GM19351 (cell line): ENCODE results near the gene UNC13A.
A peak's percentile ranks its signal among the peaks of the same experiment; 100 is the strongest.
"Not testable (repeated sequence)": the region's sequence is repeated elsewhere in the genome, so short reads cannot be mapped to it uniquely, and the experiment has no call there.

Experiments
- ATAC-seq: cut with Tn5 transposase; IDR thresholded peaks from one replicate; pipeline ENCODE4 v1.9.1; 2021; ENCODE audit warnings: mild to moderate bottlenecking, moderate library complexity; ENCODE audit not compliant: unreplicated experiment

UNC13A gene

DNA sequence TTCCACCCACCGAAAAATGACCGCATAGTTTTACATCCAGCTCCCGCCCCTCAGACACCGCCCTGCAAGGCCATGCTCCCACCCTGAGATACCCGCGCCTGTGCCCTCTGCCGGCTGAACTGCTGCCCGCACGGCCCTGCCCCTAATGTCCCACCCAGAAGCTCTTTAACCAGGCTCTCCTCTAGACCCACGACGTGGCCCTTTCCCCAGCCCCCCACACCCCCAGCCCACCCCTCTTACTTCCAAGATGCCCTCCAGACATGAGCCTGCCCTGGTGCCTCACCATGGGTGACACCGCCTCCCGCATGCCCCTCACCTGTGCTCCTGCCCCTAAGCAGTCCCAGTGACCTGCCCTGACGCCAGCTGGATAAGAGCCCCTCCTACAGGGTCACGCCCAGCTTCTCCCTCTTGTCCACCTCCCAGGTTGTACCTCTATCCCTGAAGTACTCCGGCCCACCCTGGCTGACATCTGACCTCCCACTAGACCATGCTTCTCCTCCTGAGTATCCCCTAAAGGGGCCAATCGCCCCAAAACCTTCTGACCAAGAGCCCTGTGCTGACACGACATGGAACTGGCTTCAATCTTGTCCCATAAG lies 81.5 kb downstream of the UNC13A start:
- ATAC-seq = no peak

DNA sequence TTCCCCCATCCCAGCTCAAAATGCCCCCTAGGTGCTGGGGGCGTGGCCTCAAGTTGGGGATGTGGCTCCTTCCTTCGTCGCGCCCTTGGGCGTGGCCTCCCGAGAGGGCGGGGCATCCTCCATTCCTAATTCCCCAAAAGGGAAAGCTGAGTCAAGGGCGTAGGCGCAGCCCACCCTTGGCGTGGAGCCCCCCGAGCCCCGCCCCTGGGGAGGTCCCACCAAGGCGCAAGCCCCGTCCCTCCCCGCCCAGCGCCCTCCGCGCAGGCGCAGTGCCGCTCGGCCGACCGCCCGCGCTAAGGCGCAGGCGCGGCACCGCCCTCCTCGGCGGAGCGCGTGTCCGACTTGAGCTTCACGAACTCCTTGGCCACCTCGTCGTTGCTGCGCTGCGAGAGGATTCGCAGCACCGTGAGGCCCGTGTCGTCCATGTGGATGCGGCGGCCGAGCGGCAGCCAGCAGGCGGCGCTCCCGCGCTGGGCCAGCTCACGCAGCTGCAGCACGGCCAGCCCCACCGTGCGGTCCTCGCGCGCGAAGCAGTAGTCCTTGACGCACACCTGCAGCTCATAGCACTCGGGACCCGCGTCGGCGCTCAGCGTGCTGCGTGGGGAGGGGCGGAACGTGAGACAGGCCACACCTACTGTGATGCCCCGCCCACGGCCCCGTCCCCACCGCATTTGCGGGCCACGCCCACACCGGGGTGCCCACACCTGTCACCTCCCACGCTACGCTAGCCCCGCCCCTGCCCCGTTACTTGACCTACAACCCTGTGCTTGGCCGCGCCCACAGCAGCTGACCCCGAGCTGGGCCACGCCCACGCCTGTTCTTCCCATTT lies 82.2 kb downstream of the UNC13A start:
- peak; percentile 66 for ATAC-seq

DNA sequence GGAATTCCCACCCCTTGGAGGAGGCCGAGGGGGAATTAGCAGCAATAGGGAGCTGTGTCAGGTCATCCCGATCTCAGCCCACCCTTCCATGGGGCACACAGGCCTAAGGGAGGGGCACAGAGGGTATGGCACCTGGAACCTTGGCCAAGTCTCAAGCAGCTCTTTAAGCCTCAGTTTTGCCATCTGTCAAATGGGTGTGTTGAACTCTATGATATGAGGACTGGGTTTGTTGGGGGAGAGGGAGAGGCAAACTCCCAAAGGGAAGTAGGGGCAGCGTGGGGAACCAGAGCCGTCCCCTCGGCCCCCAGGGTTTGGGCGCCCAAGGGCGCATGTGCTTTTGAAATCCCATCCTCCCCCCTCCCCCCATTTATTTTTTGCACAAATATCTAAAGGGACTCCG lies 83.0 kb downstream of the UNC13A start:
- ATAC-seq = no peak

DNA sequence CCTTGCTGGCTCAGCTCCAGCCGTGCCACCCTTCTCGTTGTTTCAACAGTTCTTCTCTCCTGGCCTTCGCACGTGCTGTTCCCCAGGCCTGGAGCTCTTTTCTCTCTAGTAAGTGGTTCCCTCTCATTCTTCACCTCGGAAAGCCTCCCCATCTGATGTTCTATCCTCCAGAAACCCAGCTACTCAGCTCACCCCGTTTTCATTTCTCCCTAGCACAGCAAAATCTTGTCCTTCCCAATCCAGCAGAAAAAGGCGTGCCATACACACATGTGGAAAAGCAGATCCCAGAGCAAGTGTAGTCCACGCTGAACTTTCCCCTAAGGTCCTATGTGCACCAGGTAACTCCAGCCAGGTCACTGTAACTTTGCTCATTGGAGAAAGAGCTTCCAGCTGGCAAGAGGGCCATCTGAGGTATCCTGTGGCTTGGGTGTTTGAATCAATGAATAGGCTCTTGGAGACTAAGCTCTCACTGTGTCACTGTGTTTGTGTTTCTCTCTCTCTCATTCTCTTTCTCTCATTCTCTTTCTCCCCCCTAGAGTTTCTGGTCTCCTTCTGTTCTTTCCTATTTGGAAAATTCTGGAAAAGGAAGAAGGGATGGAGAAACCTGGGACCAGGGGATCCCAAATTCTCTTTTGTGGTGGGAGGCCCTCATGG lies 83.7 kb downstream of the UNC13A start:
- no peak for ATAC-seq

GRCh38 chr19:17602872-17603510 lies 85.2 kb downstream of the UNC13A start:
- no peak for ATAC-seq

DNA sequence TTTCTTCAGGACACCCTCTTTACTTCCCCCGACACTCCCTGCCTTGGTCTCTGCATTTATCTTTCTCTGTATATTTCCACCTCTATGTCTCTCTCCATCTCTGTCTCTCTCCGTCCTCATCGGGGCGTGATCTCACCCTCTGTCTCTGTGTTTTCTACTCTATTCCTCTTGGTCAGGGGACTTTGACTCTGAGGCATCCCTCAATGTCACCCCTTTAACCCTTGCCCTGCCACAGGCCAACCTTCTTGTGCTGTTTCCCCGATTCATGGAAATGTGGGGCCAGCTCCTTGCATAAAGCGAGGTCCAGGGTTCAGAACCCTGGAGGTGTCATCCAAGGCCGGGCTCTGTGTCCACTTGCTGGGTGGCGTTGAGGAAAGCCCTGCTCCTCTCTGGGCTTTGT lies 85.9 kb downstream of the UNC13A start:
- ATAC-seq = no peak

DNA sequence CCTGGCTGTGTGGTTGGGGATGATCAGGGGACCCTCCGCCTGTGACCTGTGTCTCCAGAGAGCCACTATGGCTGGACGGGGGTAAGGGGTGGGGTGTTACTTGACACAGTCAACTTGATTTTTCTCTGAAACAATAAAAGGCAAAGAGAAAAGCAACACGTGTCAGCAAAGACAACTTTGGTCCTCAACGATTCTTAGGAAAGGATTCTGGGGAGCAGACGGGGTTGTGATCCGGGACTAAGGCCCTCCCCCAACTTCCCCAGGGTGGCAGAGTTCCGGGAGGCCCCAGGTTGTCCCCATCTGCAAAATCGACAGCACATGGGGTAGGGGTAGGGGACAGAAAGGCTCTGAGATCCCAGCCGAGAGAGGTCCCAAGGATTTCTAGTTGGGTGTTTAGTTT lies 86.5 kb downstream of the UNC13A start:
- no peak for ATAC-seq

DNA sequence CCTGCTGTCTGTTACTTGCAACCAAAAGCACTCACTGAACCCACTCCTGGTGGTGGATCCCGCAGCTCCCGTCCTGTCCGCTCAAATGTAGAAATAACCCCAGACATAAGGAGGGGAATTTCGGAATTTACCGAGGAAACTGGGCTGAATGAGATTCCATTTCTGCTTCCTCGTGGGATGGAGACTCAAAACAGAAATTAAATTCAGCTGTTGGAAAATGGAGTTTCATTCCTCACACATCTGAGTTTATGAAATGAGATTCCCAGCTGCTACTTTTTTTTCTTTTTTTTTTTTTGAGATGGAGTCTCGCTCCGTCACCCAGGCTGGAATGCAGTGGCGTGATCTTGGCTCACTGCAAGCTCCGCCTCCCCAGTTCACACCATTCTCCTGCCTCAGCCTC lies 88.4 kb downstream of the UNC13A start:
- no peak for ATAC-seq

GRCh38 chr19:17598953-17599352 lies 89.2 kb downstream of the UNC13A start:
- ATAC-seq = no peak

- not testable (repeated sequence) for ATAC-seq
Measured at GRCh38 chr19:17598063-17598462, 90.1 kb downstream of the UNC13A start.

DNA sequence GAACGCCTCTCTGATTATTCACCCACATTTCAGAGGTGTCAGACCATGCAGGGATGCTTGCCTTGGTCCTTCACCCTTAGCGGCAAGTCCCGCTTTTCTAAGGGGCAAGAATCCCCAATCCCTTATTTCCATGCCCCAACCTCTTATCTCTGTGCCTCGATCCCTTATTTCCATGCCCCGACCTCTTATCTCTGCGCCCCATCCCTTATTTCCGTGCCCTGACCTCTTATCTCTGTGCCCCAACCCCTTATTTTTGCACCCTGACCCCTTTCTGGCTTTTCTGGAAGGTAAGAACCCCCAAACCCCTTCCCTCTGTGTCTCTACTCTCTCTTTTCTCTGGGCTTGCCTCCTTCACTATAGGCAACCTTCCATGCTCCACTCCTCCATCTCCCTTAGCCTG lies 93.9 kb downstream of the UNC13A start:
- ATAC-seq = not testable (repeated sequence)

- ATAC-seq = no peak
Measured at GRCh38 chr19:17590866-17591265, 97.3 kb downstream of the UNC13A start.

DNA sequence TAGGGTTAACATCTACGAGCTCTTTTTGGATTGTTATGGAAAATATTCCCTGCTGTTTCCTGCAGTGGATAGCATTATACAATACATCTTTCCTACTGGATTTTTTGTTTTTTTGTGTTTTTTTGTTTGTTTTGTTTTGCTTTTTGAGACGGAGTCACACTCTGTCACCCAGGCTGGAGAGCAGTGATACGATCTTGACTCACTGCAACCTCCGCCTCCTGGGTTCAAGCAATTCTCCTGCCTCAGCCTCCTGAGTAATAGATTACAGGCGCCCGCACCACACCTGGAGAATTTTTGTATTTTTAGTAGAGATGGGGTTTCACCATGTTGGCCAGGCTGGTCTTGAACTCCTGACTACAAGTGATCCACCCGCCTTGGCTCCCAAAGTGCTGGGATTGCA lies 102.8 kb downstream of the UNC13A start:
- not testable (repeated sequence) for ATAC-seq

- no peak for ATAC-seq
Measured at GRCh38 chr19:17584132-17584531, 104.0 kb downstream of the UNC13A start.

DNA sequence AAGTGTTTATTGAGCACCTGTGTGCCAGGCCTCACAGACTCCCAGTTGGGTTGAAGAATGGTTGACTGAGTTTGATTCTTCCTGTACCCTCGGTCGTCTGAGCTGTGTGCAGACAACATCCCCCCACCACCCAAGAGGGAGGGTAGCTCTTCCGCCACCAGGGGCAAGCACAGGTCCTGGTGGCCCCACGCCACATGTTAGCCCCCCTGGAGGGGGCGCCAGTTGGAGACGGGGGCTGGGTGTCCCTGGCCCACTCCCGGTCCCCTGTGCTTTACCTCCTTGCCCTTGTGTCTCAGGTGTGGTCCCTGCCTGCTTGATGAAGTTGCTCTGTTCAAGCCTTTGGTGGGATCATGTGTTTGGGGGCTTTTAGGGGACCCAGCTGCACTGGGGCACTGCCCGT lies 105.5 kb downstream of the UNC13A start:
- ATAC-seq = no peak

DNA sequence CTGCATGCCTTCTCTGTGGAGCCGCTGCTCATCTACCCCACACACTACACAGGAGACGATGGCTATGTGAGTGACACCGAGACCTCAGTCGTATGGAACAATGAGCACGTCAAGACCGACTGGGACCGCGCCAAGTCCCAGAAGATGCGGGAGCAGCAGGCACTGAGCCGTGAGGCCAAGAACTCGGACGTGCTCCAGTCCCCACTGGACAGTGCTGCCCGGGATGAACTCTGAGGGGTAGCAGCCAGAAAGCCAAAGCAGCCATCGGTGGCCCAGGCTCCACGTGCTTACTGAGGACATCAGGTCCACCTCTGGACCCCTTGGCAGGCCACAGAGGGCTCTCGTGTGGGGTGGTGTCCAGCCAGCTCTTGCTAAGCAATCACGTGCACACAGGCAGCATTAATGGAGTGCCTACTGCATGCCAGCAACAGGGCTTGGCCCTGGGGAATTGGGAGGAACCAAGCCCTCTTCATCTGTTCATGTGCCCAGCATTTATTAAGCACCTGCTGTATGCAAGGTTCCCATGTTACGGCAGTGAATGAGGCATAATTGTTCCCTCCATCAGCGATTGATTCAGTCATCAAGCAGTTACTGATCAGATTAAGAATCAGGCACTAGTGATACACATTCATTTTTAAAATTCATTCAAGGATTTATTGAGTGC lies 106.8 kb downstream of the UNC13A start:
- ATAC-seq = no peak

GRCh38 chr19:17580470-17581144 lies 107.5 kb downstream of the UNC13A start:
- no peak for ATAC-seq

DNA sequence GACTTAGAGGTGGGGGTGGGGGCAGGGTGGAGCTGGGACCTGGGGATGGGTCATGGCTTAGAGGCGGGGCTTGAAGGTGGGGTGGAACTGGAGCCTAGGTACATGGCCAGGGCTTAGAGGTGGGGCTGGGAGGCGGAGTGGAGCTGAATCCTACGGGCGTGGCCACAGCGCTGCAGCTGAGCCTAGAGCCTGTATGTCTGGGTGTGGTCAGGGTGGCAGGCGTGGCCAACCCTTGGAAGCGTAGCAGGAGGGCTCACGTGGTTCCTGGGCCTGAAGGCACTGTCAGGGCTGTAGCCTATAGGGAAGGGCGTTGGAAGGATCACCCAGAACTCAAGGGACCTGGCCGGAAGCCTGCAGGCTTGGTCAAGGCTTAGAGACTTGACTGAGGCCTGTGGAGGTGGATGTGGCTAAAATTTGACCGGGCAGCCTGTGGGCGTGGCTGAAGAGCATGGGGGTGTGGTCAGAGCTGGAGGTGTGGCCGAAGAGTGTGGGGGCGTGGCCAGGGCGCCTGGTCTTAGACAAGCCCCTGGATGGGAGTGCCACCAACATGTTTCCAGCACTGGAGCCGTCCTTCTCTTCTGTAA lies 108.4 kb downstream of the UNC13A start:
- ATAC-seq = no peak

DNA sequence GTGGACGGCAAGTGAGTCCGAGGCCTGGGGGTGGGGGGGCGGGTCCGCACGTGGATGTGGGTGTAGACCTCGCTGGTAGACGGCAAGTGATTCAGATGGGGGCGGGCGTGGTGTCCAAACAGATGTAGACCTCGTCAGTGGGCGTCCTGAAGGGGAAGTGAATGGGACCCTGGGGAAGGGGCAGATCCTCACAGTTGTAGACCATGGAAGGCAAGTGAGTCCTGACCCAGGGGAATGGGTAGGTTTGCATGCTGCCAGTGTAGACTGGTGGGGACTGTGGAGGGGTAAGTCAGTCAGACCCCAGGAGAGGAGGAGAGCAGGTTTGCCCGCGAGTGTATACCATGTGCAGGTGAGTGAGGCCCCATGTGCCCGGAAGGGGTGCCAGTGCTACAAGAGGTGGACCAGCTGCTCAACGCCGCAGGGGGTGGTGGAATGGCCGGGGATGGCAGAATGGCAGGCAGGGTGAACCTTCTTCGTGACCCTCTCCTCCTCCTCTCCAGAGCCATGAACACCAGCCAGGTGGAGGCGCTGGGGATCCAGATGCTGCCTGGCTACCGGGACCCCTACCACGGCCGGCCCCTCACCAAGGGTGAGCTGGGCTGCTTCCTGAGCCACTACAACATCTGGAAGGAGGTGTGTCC lies 110.6 kb downstream of the UNC13A start:
- no peak for ATAC-seq
